ENCODE data around the gene DNAJC3. TPM values are rescaled to one million over a fixed set of nuclear protein-coding genes. Genes with fewer than 3 reads are reported as not detected.

DNAJC3 gene
- polyA plus RNA-seq, 1 donor (not counting 4 experiments of a cell fraction or from before 2014, with no cell fraction given) = 23.8 TPM

GRCh38 chr13:95800436-95800835 lies 123.5 kb downstream of the DNAJC3 start:
- H3K4me3 ChIP-seq (ENCODE audit: control insufficient read depth in 2 of 3, extremely low read depth in 1 of 3, insufficient read depth in 2 of 3, low read depth in 1 of 3, low read length in 3 of 3) = no peak overlapping the region
- H3K9me1 ChIP-seq (ENCODE audit: control insufficient read depth, extremely low read depth, insufficient read depth, low read length) = no peaks in the 10 kb centered on the region
- H3K36me3 ChIP-seq (ENCODE audit: control insufficient read depth in 2 of 2, extremely low read depth in 1 of 2, insufficient read depth in 2 of 2, low read length in 2 of 2) = no peaks in the 10 kb centered on the region
- no peak overlapping the region for H3K27ac ChIP-seq (ENCODE audit: control insufficient read depth, insufficient read depth, low read length)
- H2AFZ ChIP-seq (ENCODE audit: control insufficient read depth, low read length) = no peak overlapping the region
- no peaks in the 10 kb centered on the region for H4K20me1 ChIP-seq (ENCODE audit: control insufficient read depth, extremely low read depth, insufficient read depth, low read length)
- H3K9ac ChIP-seq (ENCODE audit: control insufficient read depth, extremely low read depth, insufficient read depth, low read length) = no peak overlapping the region
- no peaks in the 10 kb centered on the region for H3K4me1 ChIP-seq (ENCODE audit: control insufficient read depth, extremely low read depth, insufficient read depth, low read length)
- H3K9me3 ChIP-seq (ENCODE audit: control insufficient read depth, low read depth, low read length) = no peaks in the 10 kb centered on the region
- dilution Hi-C loops (cut with MboI; ENCODE audit: extremely low pct_ligation_motif_present, low sequenced_read_pairs) = no loop called here
- no peaks in the 10 kb centered on the region for H3K27me3 ChIP-seq (ENCODE audit: control insufficient read depth, extremely low read depth, insufficient read depth, low read length)
- FAIRE-seq = no peak
- DNase-seq (ENCODE audit: low read depth, low spot score) = no peak
- TF ChIP-seq, protein P1, sequence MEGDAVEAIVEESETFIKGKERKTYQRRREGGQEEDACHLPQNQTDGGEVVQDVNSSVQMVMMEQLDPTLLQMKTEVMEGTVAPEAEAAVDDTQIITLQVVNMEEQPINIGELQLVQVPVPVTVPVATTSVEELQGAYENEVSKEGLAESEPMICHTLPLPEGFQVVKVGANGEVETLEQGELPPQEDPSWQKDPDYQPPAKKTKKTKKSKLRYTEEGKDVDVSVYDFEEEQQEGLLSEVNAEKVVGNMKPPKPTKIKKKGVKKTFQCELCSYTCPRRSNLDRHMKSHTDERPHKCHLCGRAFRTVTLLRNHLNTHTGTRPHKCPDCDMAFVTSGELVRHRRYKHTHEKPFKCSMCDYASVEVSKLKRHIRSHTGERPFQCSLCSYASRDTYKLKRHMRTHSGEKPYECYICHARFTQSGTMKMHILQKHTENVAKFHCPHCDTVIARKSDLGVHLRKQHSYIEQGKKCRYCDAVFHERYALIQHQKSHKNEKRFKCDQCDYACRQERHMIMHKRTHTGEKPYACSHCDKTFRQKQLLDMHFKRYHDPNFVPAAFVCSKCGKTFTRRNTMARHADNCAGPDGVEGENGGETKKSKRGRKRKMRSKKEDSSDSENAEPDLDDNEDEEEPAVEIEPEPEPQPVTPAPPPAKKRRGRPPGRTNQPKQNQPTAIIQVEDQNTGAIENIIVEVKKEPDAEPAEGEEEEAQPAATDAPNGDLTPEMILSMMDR (optimal IDR thresholded peaks at IDR 0.05 in 1 of 3, IDR thresholded peaks at IDR 0.05 in 1 of 3, conservative IDR thresholded peaks at IDR 0.05 in 1 of 3; ENCODE audit: extremely low read depth in 1 of 3, insufficient read depth in 2 of 3, low read length in 3 of 3) = no peak
- no peak for TF ChIP-seq EZH2 (IDR thresholded peaks at IDR 0.05; ENCODE audit: low read length)
- H3K79me2 ChIP-seq (ENCODE audit: control insufficient read depth, insufficient read depth, low read length) = no peaks in the 10 kb centered on the region
- no peak overlapping the region for H3K4me2 ChIP-seq (ENCODE audit: control insufficient read depth, extremely low read depth, insufficient read depth, low read depth, low read length)

DNA sequence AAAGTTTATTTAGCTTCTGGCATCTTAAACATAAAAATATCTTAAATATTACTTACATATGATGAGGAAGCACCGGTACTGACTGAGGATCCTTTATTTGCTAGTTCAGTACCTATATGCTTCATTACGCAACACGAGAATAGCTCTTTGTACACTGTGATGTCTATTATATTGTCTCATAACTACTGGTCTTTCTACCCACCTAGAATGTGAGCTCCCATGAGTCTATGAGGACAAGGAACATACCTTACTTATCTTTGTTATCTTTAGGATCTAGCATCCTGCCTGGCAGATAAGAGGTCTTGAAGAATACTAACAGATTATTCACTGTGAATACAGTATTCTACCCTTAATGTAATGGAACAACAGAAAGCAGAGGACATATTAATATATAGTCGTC lies 124.9 kb downstream of the DNAJC3 start:
- no peaks in the 10 kb centered on the region for H3K27me3 ChIP-seq (ENCODE audit: control insufficient read depth, extremely low read depth, insufficient read depth, low read length)
- no peak overlapping the region for H2AFZ ChIP-seq (ENCODE audit: control insufficient read depth, low read length)
- H3K27ac ChIP-seq (ENCODE audit: control insufficient read depth, insufficient read depth, low read length) = no peak overlapping the region
- no peaks in the 10 kb centered on the region for H3K9me1 ChIP-seq (ENCODE audit: control insufficient read depth, extremely low read depth, insufficient read depth, low read length)
- H3K4me1 ChIP-seq (ENCODE audit: control insufficient read depth, extremely low read depth, insufficient read depth, low read length) = no peaks in the 10 kb centered on the region
- H3K9me3 ChIP-seq (ENCODE audit: control insufficient read depth, low read depth, low read length) = no peaks in the 10 kb centered on the region
- H3K4me2 ChIP-seq (ENCODE audit: control insufficient read depth, extremely low read depth, insufficient read depth, low read depth, low read length) = no peak overlapping the region
- H3K9ac ChIP-seq (ENCODE audit: control insufficient read depth, extremely low read depth, insufficient read depth, low read length) = no peak overlapping the region
- DNase-seq (ENCODE audit: low read depth, low spot score) (no peak), FAIRE-seq (no peak)
- TF ChIP-seq, protein P1 (optimal IDR thresholded peaks at IDR 0.05 in 1 of 3, IDR thresholded peaks at IDR 0.05 in 1 of 3, conservative IDR thresholded peaks at IDR 0.05 in 1 of 3; ENCODE audit: extremely low read depth in 1 of 3, insufficient read depth in 2 of 3, low read length in 3 of 3) = no peak
- no peak for TF ChIP-seq EZH2 (IDR thresholded peaks at IDR 0.05; ENCODE audit: low read length)
- no peaks in the 10 kb centered on the region for H3K36me3 ChIP-seq (ENCODE audit: control insufficient read depth in 2 of 2, extremely low read depth in 1 of 2, insufficient read depth in 2 of 2, low read length in 2 of 2)
- dilution Hi-C loops (cut with MboI; ENCODE audit: extremely low pct_ligation_motif_present, low sequenced_read_pairs) = no loop called here
- no peak overlapping the region for H3K4me3 ChIP-seq (ENCODE audit: control insufficient read depth in 2 of 3, extremely low read depth in 1 of 3, insufficient read depth in 2 of 3, low read depth in 1 of 3, low read length in 3 of 3)
- no peaks in the 10 kb centered on the region for H4K20me1 ChIP-seq (ENCODE audit: control insufficient read depth, extremely low read depth, insufficient read depth, low read length)
- H3K79me2 ChIP-seq (ENCODE audit: control insufficient read depth, insufficient read depth, low read length) = no peaks in the 10 kb centered on the region
